GM04504 (cell line): ENCODE data around the gene KIF16B.
"Not testable (repeated sequence)": the region's sequence is repeated elsewhere in the genome, so short reads cannot be mapped to it uniquely, and the experiment has no call there.

Experiments used
- DNase-seq: peaks from one replicate; pipeline ENCODE4 v3.0.0-alpha.2; 2012; ENCODE audit warnings: low read depth

Gene KIF16B

GRCh38 chr20:16257021-16257420 is 316.2 kb downstream of the KIF16B start:
- DNase-seq: no peak

- no peak for DNase-seq
These were observed 326.4 kb downstream of the KIF16B start for GRCh38 chr20:16246870-16247269.

- no peak for DNase-seq
These were observed 327.0 kb downstream of the KIF16B start for GRCh38 chr20:16246291-16246690.

GRCh38 chr20:16245879-16246278 is 327.4 kb downstream of the KIF16B start:
- no peak for DNase-seq

- DNase-seq: no peak
These were observed 328.4 kb downstream of the KIF16B start for GRCh38 chr20:16244892-16245291.

GRCh38 chr20:16243470-16243869 is 329.8 kb downstream of the KIF16B start:
- DNase-seq: no peak

GRCh38 chr20:16241911-16242310 is 331.3 kb downstream of the KIF16B start:
- DNase-seq: no peak

- no peak for DNase-seq
These were observed 332.9 kb downstream of the KIF16B start for GRCh38 chr20:16240355-16240754.

- DNase-seq: no peak
These were observed 336.5 kb downstream of the KIF16B start for GRCh38 chr20:16236589-16237241.

GRCh38 chr20:16230402-16230801 is 342.8 kb downstream of the KIF16B start:
- DNase-seq: no peak

- no peak for DNase-seq
These were observed 343.4 kb downstream of the KIF16B start for GRCh38 chr20:16229813-16230212.

GRCh38 chr20:16228722-16229121 is 344.5 kb downstream of the KIF16B start:
- no peak for DNase-seq

GRCh38 chr20:16226961-16227360 is 346.3 kb downstream of the KIF16B start:
- not testable (repeated sequence) for DNase-seq

GRCh38 chr20:16224836-16225235 is 348.4 kb downstream of the KIF16B start:
- no peak for DNase-seq

- DNase-seq: no peak
These were observed 350.3 kb downstream of the KIF16B start for GRCh38 chr20:16222859-16223411.
